Activated CD4-positive, CD25-positive, alpha-beta regulatory T cell (primary cell): ENCODE results near the gene DHRS3.
"Not testable (repeated sequence)": the region's sequence is repeated elsewhere in the genome, so short reads cannot be mapped to it uniquely, and the experiment has no call there.

ENCODE experiments used
- DNase-seq, 4 experiments: peaks; one replicate each; lab custom pipeline; 2025; lab: John Stamatoyannopoulos, UW

DHRS3 gene, protein sequence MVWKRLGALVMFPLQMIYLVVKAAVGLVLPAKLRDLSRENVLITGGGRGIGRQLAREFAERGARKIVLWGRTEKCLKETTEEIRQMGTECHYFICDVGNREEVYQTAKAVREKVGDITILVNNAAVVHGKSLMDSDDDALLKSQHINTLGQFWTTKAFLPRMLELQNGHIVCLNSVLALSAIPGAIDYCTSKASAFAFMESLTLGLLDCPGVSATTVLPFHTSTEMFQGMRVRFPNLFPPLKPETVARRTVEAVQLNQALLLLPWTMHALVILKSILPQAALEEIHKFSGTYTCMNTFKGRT

DNA sequence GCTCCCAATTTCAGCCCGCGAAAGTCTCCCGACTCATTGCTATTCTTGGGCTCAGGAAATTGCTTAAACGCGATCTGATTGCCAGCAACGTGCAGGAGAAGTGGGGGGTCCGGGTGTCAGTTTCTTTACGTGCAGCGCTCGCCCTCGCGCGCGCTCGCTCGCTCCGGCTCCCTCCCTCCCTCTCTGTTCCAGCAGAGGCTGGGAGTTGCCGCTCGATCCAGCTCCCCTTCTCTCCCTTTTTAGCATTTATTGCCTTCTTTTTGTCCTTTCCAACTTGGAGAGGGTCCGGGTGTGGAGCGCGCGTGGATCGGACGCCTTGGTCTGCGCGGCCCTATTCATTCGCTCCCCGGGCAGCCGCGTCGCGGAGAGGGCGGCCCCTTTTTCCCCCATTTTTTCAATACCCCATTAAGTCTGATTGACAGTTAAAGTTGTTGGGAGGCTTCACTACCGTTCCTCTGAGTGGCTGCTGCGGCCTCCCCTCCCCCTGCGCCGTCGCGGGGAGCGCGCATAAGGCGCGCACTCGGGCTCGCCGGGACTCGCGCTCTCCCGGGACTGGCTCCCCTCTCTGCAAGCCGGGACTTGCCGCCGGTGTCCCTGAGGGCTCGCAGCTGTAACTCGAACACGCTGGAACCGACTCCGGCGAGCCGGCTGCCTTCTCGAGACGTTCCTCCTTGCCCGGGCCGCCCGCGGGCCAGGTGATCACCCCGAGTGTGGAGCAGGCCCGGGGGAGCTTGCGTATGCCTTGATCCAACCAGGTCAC, at the start of gene DHRS3:
TSS of gene DHRS3 (minus strand) at position 310 of the 760 bp plus-strand sequence. CDS start 862 bp downstream, outside the sequence.
- peak in 2 of 4 experiments; percentile 54 to 55 for DNase-seq

DNA sequence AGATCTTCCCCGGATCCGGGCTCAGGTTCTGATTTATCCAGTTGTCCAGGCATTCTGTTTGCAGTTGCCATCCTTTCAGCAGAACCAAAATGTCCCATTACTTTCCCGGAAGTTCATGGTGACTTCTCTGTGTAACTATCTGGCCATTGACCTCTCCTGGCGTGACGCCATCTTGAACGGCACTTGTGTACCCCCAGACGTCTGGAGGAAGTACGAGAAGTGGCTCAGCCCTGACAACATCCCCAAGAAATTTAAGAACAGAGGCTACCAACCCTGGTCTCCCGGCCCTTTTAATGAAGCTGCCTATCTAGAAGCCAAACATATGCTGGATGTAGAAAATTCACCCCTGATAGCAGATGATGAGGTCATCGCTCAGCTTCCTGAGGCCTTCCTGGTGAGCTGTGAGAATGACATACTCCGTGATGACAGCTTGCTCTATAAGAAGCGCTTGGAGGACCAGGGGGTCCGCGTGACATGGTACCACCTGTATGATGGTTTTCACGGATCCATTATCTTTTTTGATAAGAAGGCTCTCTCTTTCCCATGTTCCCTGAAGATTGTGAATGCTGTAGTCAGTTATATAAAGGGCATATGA, 48.2 kb upstream of the DHRS3 start:
- DNase-seq, result no peak

DNA sequence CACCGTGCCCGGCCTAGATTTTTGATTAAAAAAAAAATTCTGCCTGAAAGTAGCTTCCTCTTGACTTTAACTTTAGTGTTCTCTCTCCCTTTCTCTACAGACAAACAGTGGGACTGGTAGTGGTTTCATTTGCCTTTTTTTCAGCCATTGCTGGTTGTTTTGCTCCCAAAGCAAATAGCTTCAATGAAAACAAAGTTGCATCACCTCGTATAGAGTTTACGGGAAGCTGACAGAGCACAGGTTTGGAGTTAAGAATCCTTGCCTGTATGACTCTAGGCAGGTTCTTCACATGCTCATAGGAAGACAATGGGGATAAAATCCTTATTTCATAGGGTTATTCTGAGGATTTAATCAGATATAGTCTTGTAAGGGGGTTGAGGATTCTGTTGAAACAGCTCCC, 47.5 kb upstream of the DHRS3 start:
- no peak for DNase-seq

- DNase-seq, result no peak
Measured at GRCh38 chr1:12662556-12662955, 44.5 kb upstream of the DHRS3 start.

- DNase-seq, result no peak
Measured at GRCh38 chr1:12661606-12662219, 43.7 kb upstream of the DHRS3 start.

DNA sequence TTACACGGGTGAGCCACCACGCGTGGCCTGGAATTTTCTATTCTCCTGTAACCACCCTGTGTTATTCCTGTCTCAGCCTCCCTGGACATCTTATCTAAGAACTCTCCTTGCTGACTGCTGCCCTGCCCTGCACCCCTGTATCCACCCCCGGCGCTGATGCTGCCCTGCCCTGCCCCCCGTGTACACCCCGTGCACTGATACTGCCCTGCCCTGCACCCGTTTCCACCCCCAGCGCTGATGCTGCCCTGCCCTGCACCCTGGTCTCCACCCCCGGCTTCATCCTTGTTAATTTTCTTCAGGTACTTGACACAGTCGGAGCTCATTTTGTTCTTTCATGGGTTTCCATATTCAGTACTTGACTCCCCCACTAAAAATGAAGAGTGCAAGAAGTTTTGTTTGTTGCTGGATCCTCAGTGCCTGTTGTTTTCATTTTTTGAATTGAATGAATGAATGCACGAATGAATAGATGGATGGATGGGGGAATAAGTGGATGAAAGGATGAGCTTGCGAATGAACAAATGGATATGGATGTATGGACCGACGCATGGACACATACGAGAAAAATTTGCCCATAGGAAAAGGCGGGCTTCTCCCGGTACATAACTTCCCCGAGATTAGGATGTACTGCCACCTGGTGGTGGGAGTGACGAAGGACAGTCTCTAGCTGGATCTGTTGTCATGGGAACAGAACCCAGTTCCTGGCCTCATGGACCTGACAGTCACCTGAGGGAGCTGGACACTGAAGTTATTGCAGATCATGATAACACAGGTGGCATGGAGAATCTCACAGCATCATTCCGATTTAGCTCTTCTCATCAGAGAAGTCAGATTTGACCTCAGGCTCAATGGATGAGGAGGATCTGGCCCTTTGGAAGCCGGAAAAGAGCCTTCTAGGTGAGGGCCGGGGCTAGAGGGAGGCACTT, 40.8 kb upstream of the DHRS3 start:
- peak; percentile 32 to 59 (median 44) for DNase-seq

DNA sequence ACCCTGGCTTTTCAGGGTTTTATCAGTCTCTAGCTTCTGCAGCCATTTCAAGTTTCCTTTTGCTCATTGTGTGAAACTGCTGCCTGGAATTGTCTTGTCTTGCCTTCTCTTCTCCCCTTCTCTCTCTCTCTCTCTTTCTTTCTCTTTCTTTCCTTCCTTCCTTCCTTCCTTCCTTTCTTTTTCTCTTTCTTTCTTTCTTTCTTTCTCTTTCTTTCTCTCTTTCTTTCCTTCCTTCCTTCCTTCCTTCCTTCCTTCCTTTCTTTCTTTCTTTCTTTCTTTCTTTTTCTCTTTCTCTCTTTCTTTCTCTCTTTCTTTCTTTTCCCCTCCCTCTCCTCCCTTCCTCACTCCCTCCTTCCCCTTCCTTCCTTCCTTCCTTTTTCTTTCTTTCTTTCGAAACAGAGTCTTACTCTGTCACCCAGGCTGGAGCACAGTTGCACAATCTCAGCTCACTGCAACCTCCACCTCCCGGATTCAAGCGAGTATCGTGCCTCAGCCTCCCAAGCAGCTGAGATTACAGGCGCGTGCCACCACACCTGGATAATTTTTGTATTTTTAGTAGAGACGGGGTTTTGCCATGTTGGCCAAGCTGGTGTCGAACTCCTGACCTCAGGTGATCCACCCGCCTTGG, 40.0 kb upstream of the DHRS3 start:
- DNase-seq, result not testable (repeated sequence)

DNA sequence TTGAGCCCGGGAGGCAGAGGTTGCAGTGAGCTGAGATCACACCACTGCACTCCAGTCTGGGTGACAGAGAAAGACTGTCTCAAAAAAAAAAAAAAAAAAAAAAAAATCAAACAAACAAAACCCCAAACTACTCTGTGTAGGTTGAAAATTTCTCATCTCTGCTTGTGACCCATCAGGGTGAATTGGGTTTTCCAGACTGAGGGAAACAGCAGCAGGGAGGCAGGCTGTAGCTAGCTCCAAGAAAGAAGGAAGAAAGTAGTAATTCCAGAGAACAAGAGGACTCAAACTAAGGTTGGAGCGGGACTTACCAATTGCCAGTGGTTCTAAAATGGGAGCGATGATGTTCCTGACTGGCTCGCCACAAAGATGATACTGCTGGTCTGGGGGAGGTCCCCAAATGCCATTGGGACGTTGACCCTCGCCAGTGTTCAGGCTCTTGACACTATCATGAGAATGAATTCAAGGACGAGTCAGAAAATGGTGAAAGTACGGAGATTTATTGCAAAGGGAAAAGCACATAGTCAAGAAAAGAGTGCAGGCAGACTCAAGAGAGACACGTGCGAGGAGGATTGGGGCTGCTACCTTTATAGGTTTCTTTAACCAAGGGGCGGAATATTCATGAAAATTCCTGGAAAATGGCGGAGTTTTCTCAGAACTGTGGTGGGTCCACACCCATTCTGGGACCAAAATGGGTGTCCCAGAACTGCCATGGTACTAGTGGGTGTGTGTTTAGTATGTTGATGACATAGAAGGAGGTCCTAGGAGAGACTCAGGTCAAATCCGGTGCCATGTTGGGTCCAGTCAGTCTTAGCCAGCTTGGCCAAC, 39.3 kb upstream of the DHRS3 start:
- no peak for DNase-seq

DNA sequence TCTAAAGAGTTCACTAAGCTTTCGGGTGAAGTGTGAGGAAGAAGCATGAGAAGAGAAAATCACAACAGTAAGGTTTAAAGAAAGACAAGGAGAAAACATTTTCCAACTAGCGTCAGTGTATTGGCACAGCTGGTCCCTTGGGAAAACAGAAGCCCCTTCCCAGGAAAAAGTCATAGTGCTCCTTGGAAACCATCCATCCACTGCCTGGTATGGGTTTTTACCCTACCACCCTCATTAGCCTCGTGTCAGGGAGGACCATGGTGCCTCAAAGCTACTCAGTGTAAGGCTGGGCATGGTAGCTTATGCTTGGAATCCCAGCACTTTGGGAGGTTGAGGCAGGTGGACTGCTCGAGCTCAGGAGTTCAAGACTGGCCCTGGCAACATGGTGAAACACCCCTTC, 38.6 kb upstream of the DHRS3 start:
- no peak for DNase-seq

- DNase-seq, result no peak
Measured at GRCh38 chr1:12654657-12655056, 36.6 kb upstream of the DHRS3 start.

GRCh38 chr1:12654004-12654567, 36.1 kb upstream of the DHRS3 start:
- no peak for DNase-seq

DNA sequence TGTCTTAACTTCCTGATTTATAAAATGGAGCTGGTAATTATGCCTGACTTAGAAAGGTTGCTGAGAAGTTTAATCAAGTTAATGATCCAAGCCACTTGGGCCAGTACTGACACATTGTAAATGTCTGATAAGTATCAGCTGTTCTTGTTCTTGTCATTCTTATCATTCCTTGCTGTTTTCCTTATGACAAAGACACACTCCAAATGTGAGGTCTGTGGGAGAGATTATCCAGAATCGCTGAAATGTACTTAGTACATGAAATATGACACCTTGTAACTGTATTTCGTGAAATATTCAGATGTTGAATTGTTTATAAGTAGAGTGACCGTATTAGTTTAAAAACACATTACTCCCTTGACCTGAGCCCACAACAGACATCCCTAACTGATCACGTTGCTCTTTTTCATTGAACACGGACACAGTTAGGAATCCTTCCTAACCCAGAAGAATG, 32.0 kb upstream of the DHRS3 start:
- no peak for DNase-seq

DNA sequence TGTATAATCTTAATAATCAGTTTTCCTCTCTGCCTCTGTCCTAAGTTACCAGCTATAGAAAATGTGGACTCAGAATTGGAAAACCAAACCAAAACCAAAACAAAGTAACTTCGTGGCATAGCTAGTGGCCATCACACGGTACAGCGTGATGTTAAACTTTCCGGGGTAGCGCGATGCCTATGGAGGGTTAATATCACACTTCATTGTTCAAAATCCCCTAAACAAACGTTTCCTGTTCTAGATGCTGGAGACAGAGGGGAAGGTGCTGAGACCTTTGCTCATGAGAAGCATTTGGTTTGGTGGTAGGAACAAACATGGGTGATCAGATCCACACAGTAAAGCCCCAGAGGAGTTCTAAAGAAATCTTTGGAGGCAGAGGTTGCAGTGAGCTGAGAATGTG, 30.7 kb upstream of the DHRS3 start:
- DNase-seq, result no peak

DNA sequence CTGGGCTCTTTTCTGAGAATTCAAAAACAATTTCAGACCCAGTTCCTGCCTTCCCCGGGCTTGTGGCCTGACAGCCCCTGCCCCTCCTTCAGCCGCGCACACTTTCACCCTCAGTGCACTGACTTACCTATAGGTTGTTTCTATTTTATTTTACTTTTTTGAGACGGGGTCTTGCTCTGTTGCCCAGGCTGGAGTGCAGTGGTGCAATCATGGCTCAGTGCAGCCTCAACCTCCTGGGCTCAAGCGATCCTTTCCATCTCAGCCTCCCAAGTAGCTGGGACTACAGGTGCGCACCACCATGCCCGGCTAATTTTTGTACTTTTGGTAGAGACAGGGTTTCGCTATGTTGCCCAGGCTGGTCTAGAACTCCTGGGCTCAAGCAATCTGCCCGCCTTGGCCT, 27.4 kb upstream of the DHRS3 start:
- DNase-seq, result not testable (repeated sequence)

- no peak for DNase-seq
Measured at GRCh38 chr1:12644829-12645228, 26.8 kb upstream of the DHRS3 start.

GRCh38 chr1:12644237-12644636, 26.2 kb upstream of the DHRS3 start:
- DNase-seq, result no peak

GRCh38 chr1:12643785-12644184, 25.8 kb upstream of the DHRS3 start, which contains the start of gene AADACL4:
TSS of gene AADACL4 (plus strand) at chr1:12644085. CDS start at chr1:12644547, 462 bp downstream.
- no peak for DNase-seq

DNA sequence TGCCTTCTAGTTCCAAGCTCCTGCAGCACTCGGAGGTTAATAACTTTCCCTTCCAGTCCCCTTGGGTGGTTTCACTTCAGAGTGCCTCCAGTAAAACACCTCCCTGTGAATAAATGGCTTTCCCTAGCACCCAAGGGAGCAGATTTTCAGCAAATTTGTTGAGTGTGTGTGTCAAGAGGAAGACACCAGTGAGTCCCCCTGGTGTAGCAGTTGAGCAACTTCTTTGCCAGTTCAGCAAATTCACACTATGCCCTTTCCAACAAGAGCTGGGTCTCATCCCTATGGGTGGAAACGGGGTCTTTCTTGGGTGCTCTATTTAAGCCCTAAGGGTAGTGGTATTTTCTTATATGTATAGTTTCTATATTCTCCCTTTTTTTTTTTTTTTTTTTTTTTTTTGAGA, 25.1 kb upstream of the DHRS3 start:
- DNase-seq, result no peak

DNA sequence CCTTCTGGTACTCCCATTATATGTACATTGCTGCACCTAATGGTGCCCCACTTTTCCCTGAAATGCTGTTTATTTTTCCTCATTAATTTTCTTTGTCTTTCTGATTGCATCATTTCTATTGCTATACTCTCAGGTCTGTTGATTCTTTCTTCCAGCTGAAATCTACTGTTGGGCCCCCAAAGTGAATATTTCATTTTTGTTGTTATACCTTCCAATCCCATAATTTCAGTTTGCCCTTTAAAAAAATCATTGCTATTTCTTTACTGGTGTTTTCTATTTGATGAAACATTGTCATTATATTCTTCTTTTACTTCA, 22.9 kb upstream of the DHRS3 start:
- DNase-seq, result no peak
